ENCODE results near the gene GSK3B.
"Not testable (repeated sequence)": the region's sequence is repeated elsewhere in the genome, so short reads cannot be mapped to it uniquely, and the experiment has no call there.

GSK3B gene

DNA sequence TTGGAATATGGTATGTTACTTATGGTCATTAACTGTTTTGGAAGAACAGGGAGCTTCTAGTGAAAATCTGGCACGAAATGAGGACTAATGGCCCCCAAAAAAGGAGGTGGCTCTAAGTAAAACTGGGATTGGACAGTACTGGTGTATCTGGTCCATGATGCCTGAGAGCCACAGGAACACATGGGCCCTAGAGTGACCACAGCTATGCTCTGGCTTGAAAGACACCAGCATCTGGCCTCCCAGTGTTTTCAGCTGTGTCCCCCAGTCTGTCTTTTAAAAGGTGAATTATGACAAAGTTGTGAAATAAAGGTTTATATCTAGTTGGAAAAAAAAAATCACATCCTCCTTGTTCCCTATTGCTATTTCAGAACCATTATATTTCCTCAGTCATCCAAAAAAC, 64.5 kb downstream of the GSK3B start:
- no peak overlapping the region for H3K27ac Mint-ChIP-seq
- H3K36me3 Mint-ChIP-seq: peaks cover 22% of the 10 kb centered on the region
- no peak overlapping the region for H3K4me3 Mint-ChIP-seq
- no peaks in the 10 kb centered on the region for H3K27me3 Mint-ChIP-seq
- H3K9me3 Mint-ChIP-seq: peaks cover 8% of the 10 kb centered on the region
- no peak for DNase-seq
- peaks cover 25% of the 10 kb centered on the region for H3K4me1 Mint-ChIP-seq
- CTCF ChIA-PET: no interaction called here

- Mint-ChIP-seq H3K9me3 (peaks cover 1% of the 10 kb centered on the region), H3K4me3 (no peak overlapping the region), H3K27ac (no peak overlapping the region), H3K27me3 (no peaks in the 10 kb centered on the region), H3K4me1 (peaks cover 21% of the 10 kb centered on the region), H3K36me3 (peaks cover 15% of the 10 kb centered on the region)
- CTCF ChIA-PET: no interaction called here
- no peak for DNase-seq
Observed at GRCh38 chr3:120028271-120029047, 65.8 kb downstream of the GSK3B start.

GRCh38 chr3:120027226-120027625, 67.0 kb downstream of the GSK3B start:
- Mint-ChIP-seq H3K4me3 (no peak overlapping the region), H3K27me3 (no peaks in the 10 kb centered on the region), H3K27ac (no peak overlapping the region), H3K9me3 (no peaks in the 10 kb centered on the region), H3K4me1 (peaks cover 25% of the 10 kb centered on the region), H3K36me3 (peaks cover 10% of the 10 kb centered on the region)
- CTCF ChIA-PET: interaction anchor here (0.7 kb wide), 1 partner anchor 26 kb away, joined by 4 read pairs; no protein-coding TSS in a partner anchor
- DNase-seq: no peak

- no peak for DNase-seq
- Mint-ChIP-seq H3K36me3 (peaks cover 16% of the 10 kb centered on the region), H3K4me3 (no peak overlapping the region), H3K27me3 (no peaks in the 10 kb centered on the region), H3K4me1 (peaks cover 29% of the 10 kb centered on the region), H3K9me3 (no peaks in the 10 kb centered on the region), H3K27ac (no peak overlapping the region)
- CTCF ChIA-PET: interaction anchor here (0.6 kb wide), 1 partner anchor 126 kb away, joined by 3 read pairs; no protein-coding TSS in a partner anchor
Observed at GRCh38 chr3:120025520-120025919, 68.7 kb downstream of the GSK3B start.

GRCh38 chr3:120024103-120024502, 70.1 kb downstream of the GSK3B start:
- CTCF ChIA-PET: no interaction called here
- H3K4me3 Mint-ChIP-seq: no peak overlapping the region
- H3K9me3 Mint-ChIP-seq: no peaks in the 10 kb centered on the region
- H3K4me1 Mint-ChIP-seq: peaks cover 32% of the 10 kb centered on the region
- H3K36me3 Mint-ChIP-seq: peaks cover 12% of the 10 kb centered on the region
- no peak for DNase-seq
- H3K27me3 Mint-ChIP-seq: no peaks in the 10 kb centered on the region
- no peak overlapping the region for H3K27ac Mint-ChIP-seq

GRCh38 chr3:120022729-120023128, 71.5 kb downstream of the GSK3B start:
- Mint-ChIP-seq H3K4me3 (no peak overlapping the region), H3K27ac (no peak overlapping the region), H3K9me3 (no peaks in the 10 kb centered on the region), H3K27me3 (no peaks in the 10 kb centered on the region), H3K4me1 (peaks cover 32% of the 10 kb centered on the region), H3K36me3 (peaks cover 12% of the 10 kb centered on the region)
- CTCF ChIA-PET: interaction anchor here (0.7 kb wide), 1 partner anchor 44 kb away, joined by 4 read pairs; no protein-coding TSS in a partner anchor
- DNase-seq: no peak

DNA sequence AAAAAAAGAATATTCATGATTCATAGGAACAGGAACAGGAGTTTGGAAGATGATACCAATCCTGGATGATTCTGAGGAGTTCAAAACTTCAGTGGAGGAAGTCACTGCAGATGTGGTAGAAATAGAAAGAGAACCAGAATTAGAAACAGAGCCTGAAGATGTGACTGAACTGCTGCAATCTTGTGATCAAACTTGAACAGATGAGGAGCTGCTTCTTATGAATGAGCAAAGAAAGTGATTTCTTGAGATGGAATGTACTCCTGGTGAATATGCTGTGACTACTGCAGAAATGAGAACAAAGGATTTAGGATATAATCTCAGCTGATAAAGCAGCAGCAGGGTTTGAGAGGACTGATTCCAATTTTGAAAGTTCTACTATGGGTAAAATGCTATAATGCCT, 72.7 kb downstream of the GSK3B start:
- CTCF ChIA-PET: no interaction called here
- peaks cover 32% of the 10 kb centered on the region for H3K4me1 Mint-ChIP-seq
- peaks cover 12% of the 10 kb centered on the region for H3K36me3 Mint-ChIP-seq
- no peak overlapping the region for H3K27ac Mint-ChIP-seq
- no peak overlapping the region for H3K4me3 Mint-ChIP-seq
- H3K27me3 Mint-ChIP-seq: no peaks in the 10 kb centered on the region
- no peak for DNase-seq
- H3K9me3 Mint-ChIP-seq: no peaks in the 10 kb centered on the region

DNA sequence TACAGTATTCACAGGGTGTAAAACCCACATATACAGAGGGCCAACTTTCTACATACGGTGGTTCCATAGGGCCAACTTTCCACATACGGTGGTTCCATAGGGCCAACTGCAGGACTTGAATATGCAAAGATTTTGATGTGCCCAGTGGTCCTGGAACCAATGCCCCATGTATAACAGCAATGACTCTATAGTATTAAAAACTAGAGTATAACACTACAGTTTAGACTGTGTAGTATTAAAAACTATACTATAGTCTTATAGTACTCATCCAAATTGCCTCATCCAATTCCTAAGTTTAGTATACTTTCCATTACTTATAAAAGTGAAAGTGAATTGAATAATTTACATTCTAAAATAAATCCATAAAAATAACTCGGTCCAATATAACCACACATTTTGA, 75.9 kb downstream of the GSK3B start:
- Mint-ChIP-seq H3K36me3 (peaks cover 7% of the 10 kb centered on the region), H3K27me3 (no peaks in the 10 kb centered on the region), H3K27ac (no peak overlapping the region), H3K9me3 (no peaks in the 10 kb centered on the region), H3K4me3 (no peak overlapping the region), H3K4me1 (peaks cover 17% of the 10 kb centered on the region)
- CTCF ChIA-PET: no interaction called here
- no peak for DNase-seq

- H3K27ac Mint-ChIP-seq: no peak overlapping the region
- no peak overlapping the region for H3K4me3 Mint-ChIP-seq
- CTCF ChIA-PET: no interaction called here
Observed at GRCh38 chr3:120017692-120018091, 76.6 kb downstream of the GSK3B start.

GRCh38 chr3:120013481-120013880, 80.8 kb downstream of the GSK3B start:
- H3K27ac Mint-ChIP-seq: no peak overlapping the region
- CTCF ChIA-PET: no interaction called here
- peaks cover 3% of the 10 kb centered on the region for H3K4me1 Mint-ChIP-seq
- H3K9me3 Mint-ChIP-seq: peaks cover 7% of the 10 kb centered on the region
- H3K27me3 Mint-ChIP-seq: no peaks in the 10 kb centered on the region
- H3K36me3 Mint-ChIP-seq: peaks cover 2% of the 10 kb centered on the region
- no peak for DNase-seq
- H3K4me3 Mint-ChIP-seq: no peak overlapping the region

More at GRCh38 chr3:120017692-120018091, 76.6 kb downstream of the GSK3B start:
- H3K27me3 Mint-ChIP-seq: no peaks in the 10 kb centered on the region
- peaks cover 17% of the 10 kb centered on the region for H3K4me1 Mint-ChIP-seq
- peaks cover 7% of the 10 kb centered on the region for H3K36me3 Mint-ChIP-seq
- no peaks in the 10 kb centered on the region for H3K9me3 Mint-ChIP-seq
- no peak for DNase-seq

DNA sequence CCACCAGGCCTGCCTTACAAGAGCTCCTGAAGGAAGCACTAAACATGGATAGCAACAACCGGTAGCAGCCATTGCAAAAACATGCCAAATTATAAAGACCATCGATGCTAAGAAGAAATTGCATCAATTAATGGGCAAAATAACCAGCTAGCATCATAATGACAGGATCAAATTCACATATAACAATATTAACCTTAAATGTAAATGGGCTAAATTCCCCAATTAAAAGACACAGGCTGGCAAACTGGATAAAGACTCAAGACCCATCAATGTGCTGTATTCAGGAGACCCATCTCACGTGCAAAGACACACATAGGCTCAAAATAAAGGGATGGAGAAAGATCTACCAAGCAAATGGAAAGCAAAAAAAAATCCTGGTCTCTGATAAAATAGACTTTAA, 88.5 kb downstream of the GSK3B start:
- DNase-seq, CTCF ChIA-PET, H3K4me3 Mint-ChIP-seq, H3K27me3 Mint-ChIP-seq, H3K27ac Mint-ChIP-seq, H3K4me1 Mint-ChIP-seq: not testable (repeated sequence)
- Mint-ChIP-seq H3K9me3 (peaks cover 36% of the 10 kb centered on the region), H3K36me3 (peaks cover 17% of the 10 kb centered on the region)

DNA sequence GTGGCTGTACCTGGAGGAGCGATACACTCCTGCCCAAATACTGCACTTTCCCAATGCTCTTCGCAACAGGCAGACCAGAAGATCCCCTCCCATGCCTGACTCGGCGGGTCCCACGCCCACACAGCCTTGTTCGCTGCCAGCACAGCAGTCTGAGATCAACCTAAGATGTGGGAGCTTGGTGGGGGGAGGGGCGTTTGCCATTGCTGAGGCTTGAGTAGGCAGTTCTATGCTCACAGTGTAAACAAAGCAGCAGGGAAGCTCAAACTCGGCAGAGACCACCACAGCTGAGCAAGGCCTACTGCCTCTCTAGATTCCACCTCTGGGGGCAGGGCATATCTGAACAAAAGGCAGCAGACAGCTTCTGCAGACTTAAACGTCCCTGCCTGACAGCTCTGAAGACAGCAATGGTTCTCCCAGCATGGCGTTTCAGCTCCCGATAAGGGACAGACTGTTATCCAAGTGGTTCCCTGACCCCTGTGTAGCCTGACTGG, 90.2 kb downstream of the GSK3B start:
- CTCF ChIA-PET: not testable (repeated sequence)

GRCh38 chr3:119998166-119998565, 96.1 kb downstream of the GSK3B start:
- Mint-ChIP-seq H3K27ac (no peak overlapping the region), H3K36me3 (peaks cover 39% of the 10 kb centered on the region), H3K4me1 (no peaks in the 10 kb centered on the region), H3K9me3 (no peaks in the 10 kb centered on the region), H3K4me3 (no peak overlapping the region), H3K27me3 (no peaks in the 10 kb centered on the region)
- no peak for DNase-seq
- CTCF ChIA-PET: no interaction called here

More for the DNA sequence above, 90.2 kb downstream of the GSK3B start:
- not testable (repeated sequence) for DNase-seq, H3K4me3 Mint-ChIP-seq, H3K4me1 Mint-ChIP-seq, H3K27me3 Mint-ChIP-seq, H3K27ac Mint-ChIP-seq
- H3K9me3 Mint-ChIP-seq: peaks cover 29% of the 10 kb centered on the region
- peaks cover 31% of the 10 kb centered on the region for H3K36me3 Mint-ChIP-seq

GRCh38 chr3:119990888-119991287, 103.4 kb downstream of the GSK3B start:
- CTCF ChIA-PET: no interaction called here
- H3K27ac Mint-ChIP-seq: no peak overlapping the region

DNA sequence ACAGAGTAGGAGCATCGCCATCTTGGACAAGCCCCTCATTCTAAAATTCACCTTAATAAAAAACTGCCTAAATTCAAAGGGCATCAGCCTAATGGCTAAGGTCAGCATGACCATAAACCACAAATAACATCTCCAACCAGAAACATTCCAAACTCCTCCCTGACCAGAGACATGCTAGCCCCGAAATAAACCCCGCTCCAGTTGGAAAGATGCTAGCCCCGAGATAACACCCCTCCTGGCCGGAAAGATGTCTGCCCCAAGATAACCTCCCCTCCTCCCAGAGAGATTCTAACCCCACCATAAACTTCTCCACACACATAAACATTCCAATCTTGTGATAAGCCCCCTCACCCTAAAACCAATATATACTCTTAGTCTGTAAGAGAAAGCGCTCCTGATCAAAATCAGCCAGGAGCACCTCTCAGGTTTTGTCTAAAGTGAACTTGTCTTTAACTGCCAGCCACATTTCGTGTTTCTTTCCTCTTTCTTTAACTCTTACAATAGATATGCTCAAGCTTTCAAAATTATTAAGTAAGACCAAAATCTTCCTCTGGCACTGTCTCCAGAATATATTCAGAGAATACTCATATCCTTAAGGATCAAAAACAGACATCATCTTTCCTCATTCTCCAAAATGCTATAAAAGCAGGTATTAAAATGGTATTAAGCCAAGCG, 104.1 kb downstream of the GSK3B start:
- peaks cover 7% of the 10 kb centered on the region for H3K4me1 Mint-ChIP-seq
- no peak for DNase-seq
- H3K27ac Mint-ChIP-seq: no peak overlapping the region
- H3K9me3 Mint-ChIP-seq: peaks cover 20% of the 10 kb centered on the region
- H3K27me3 Mint-ChIP-seq: no peaks in the 10 kb centered on the region
- CTCF ChIA-PET: interaction anchor here (0.6 kb wide), 1 partner anchor 720 kb away, joined by 3 read pairs; no protein-coding TSS in a partner anchor
- H3K36me3 Mint-ChIP-seq: peaks cover 31% of the 10 kb centered on the region
- no peak overlapping the region for H3K4me3 Mint-ChIP-seq

More at GRCh38 chr3:119990888-119991287, 103.4 kb downstream of the GSK3B start:
- H3K9me3 Mint-ChIP-seq: peaks cover 13% of the 10 kb centered on the region
- no peak for DNase-seq
- no peaks in the 10 kb centered on the region for H3K27me3 Mint-ChIP-seq
- H3K4me1 Mint-ChIP-seq: peaks cover 3% of the 10 kb centered on the region
- H3K4me3 Mint-ChIP-seq: no peak overlapping the region
- H3K36me3 Mint-ChIP-seq: peaks cover 24% of the 10 kb centered on the region
